GM12878 (cell line): ENCODE data around the gene KATNB1. TPM values are rescaled to one million over a fixed set of nuclear protein-coding genes. Genes with fewer than 3 reads are reported as not detected.

Experiments used
- ATAC-seq: fragments of 200-7000 bp; cut with Tn5 transposase; 3 replicates; pipeline ENCODE4 v1.9.1; 2020; ENCODE audit warnings: mild to moderate bottlenecking, moderate library complexity
- BruUV-seq: library from RNA; stranded (reverse); fragments of 400-500 nt; replicated peaks from 2 replicates; lab custom pipeline; 2021; lab: Mats Ljungman, UMichigan
- CTCF ChIA-PET: fragments of 300-600 bp; sonication (Branson Sonifier 250); formaldehyde crosslinking; extraction: SDS; loops from one replicate; lab custom pipeline; 2021; ENCODE audit warnings: inconsistent platforms; lab: Yijun Ruan, JAX
- POLR2A ChIA-PET: fragments of 350-600 bp; formaldehyde crosslinking; extraction: SDS; loops from one replicate; lab custom pipeline; 2021; ENCODE audit warnings: inconsistent platforms; lab: Charles Lee
- RAD21 ChIA-PET: fragments of 300-600 bp; sonication (Branson Sonifier 250); formaldehyde crosslinking; loops from one replicate; lab custom pipeline; 2023; ENCODE audit warnings: antibody characterized with exemption; ENCODE audit not compliant: unreplicated experiment; lab: Charles Lee
- SMC1A ChIA-PET: fragments of 300-600 bp; sonication (Branson Sonifier 250); formaldehyde crosslinking; loops from one replicate; lab custom pipeline; 2023; ENCODE audit not compliant: unreplicated experiment, uncharacterized antibody; lab: Charles Lee
- DNase-seq: peaks from one replicate; pipeline ENCODE4 v3.0.0-alpha.2; 2011; ENCODE audit warnings: low read depth, low spot score
- FAIRE-seq: peaks from 3 replicates; lab custom pipeline; 2011; peaks lifted over from hg19 to GRCh38; lab: Jason Lieb, UNC
- H2AFZ ChIP-seq: 2 replicates; pipeline ENCODE4 v1.6.0; 2011; ENCODE audit warnings: low read depth, low read length, control low read depth; ENCODE audit not compliant: control insufficient read depth
- H3K27ac ChIP-seq: 2 replicates; pipeline ENCODE4 v1.5.1; 2011; ENCODE audit warnings: control low read depth; ENCODE audit not compliant: control insufficient read depth, insufficient read depth
- H3K27me3 ChIP-seq, 2 experiments: replicated peaks in 1 of 2; 2 replicates each; pipeline versions ENCODE4 v1.6.0 to v1.6.1; 2011; ENCODE audit warnings: low read length in 1 of 2; ENCODE audit not compliant: control insufficient read depth in 2 of 2, insufficient read depth in 2 of 2
- H3K36me3 ChIP-seq, 2 experiments: 2 replicates each; pipeline ENCODE4 v1.5.1; 2011; ENCODE audit warnings: low read length in 1 of 2; ENCODE audit not compliant: control insufficient read depth in 2 of 2, insufficient read depth in 2 of 2
- H3K4me1 ChIP-seq: 2 replicates; pipeline ENCODE4 v1.6.1; 2011; ENCODE audit warnings: mild to moderate bottlenecking, low read length, moderate library complexity, mixed read lengths; ENCODE audit not compliant: control insufficient read depth, insufficient read depth
- H3K4me2 ChIP-seq: 2 replicates; pipeline ENCODE4 v1.6.0; 2011; ENCODE audit warnings: control low read depth; ENCODE audit not compliant: control insufficient read depth, insufficient read depth
- H3K4me3 ChIP-seq: fragments of 200-600 bp; sonication (generic); 2 replicates; pipeline ENCODE4 v1.5.1; 2016
- H3K79me2 ChIP-seq: 2 replicates; pipeline ENCODE4 v1.6.0; 2011; ENCODE audit warnings: low read length; ENCODE audit not compliant: control insufficient read depth, insufficient read depth
- H3K9ac ChIP-seq: 2 replicates; pipeline ENCODE4 v1.8.0; 2011; ENCODE audit warnings: low read length, control low read depth, mixed read lengths; ENCODE audit not compliant: control insufficient read depth, insufficient read depth
- H3K9me3 ChIP-seq: replicated peaks from 3 replicates; pipeline ENCODE4 v1.5.1; 2011; ENCODE audit warnings: mild to moderate bottlenecking, low read length; ENCODE audit not compliant: control insufficient read depth, insufficient read depth
- H4K20me1 ChIP-seq: 2 replicates; pipeline ENCODE4 v1.6.0; 2011; ENCODE audit not compliant: control insufficient read depth, insufficient read depth
- CEBPZ ChIP-seq: fragments of 150-350 bp; IDR thresholded peaks from 2 replicates; pipeline ENCODE4 v1.6.1; 2016; ENCODE audit warnings: low read depth, low read length
- GABPA ChIP-seq: IDR thresholded peaks from 2 replicates; pipeline ENCODE4 v1.6.1; 2014; ENCODE audit warnings: antibody characterized with exemption, low read depth, mild to moderate bottlenecking, inconsistent platforms
- IKZF1 ChIP-seq: fragments of 450-650 bp; conservative IDR thresholded peaks from 2 replicates; pipeline ENCODE4 v1.6.1; 2017; ENCODE audit warnings: antibody characterized with exemption, mild to moderate bottlenecking
- KLF5 ChIP-seq: fragments of 450-650 bp; IDR thresholded peaks from 2 replicates; pipeline ENCODE4 v1.6.1; 2014; ENCODE audit warnings: mild to moderate bottlenecking; ENCODE audit not compliant: partially characterized antibody
- MYC ChIP-seq: IDR thresholded peaks from 2 replicates; pipeline ENCODE4 v1.6.1; 2011; ENCODE audit warnings: mild to moderate bottlenecking, low read length, moderate library complexity, inconsistent platforms; ENCODE audit not compliant: insufficient read depth, insufficient replicate concordance, insufficient read length, severe bottlenecking
- NFXL1 ChIP-seq: fragments of 450-650 bp; IDR thresholded peaks from 2 replicates; pipeline ENCODE4 v1.6.1; 2017; ENCODE audit warnings: antibody characterized with exemption, mild to moderate bottlenecking, borderline replicate concordance
- NR2C1 ChIP-seq: fragments of 450-650 bp; IDR thresholded peaks from 2 replicates; pipeline ENCODE4 v1.6.1; 2017; ENCODE audit warnings: antibody characterized with exemption, mild to moderate bottlenecking, moderate library complexity
- RAD51 ChIP-seq: fragments of 450-650 bp; IDR thresholded peaks from 2 replicates; pipeline ENCODE4 v1.6.1; 2016; ENCODE audit warnings: moderate library complexity, mild to moderate bottlenecking, inconsistent platforms
- TBL1XR1 ChIP-seq: IDR thresholded peaks from 2 replicates; pipeline ENCODE4 v1.6.1; 2012; ENCODE audit warnings: low read depth, low read length, improper control_type of control experiment
- ZBTB11 ChIP-seq: fragments of 450-650 bp; formaldehyde crosslinking; IDR thresholded peaks from 2 replicates; pipeline ENCODE4 v1.5.0; 2022; ENCODE audit warnings: mild to moderate bottlenecking, missing genetic modification characterization
- ZBTB33 ChIP-seq: fragments of 450-650 bp; IDR thresholded peaks from 2 replicates; pipeline ENCODE4 v1.6.1; 2017; ENCODE audit warnings: mild to moderate bottlenecking
- WGBS: methylation state at CpG from one replicate; pipeline ENCODE4 v1.1.6; 2016; ENCODE audit warnings: low lambda C conversion rate; ENCODE audit not compliant: insufficient replicate concordance, insufficient coverage; ENCODE audit errors: missing lambda C conversion rate; 5-methylcytosine and 5-hydroxymethylcytosine counted together
- in situ Hi-C: fragments of 300-500 bp; cut with MboI; formaldehyde crosslinking; loops from 9 replicates; pipeline ENCODE4 v1.14.3; 2018; ENCODE audit warnings: mixed read lengths
- intact Hi-C: fragments of 100-400 bp; cut with micrococcal nuclease; formaldehyde crosslinking; loops from one replicate; pipeline ENCODE4 v1.14.2; 2022; ENCODE audit not compliant: unreplicated experiment
- polyA plus RNA-seq, 11 experiments: library from polyadenylated mRNA; depleted of rRNA in 4 of 11; unstranded in 6 of 11; stranded (reverse) in 5 of 11; fragments of >200 nt; fragmentation: Nextera tagmentation in 4 of 11; fragmentation: Illumina TruSeq in 1 of 11; extraction: Ambion mirVana in 4 of 11; extraction: Trizol in 1 of 11; gene quantifications; 1 replicate in 1 of 11; 2 replicates in 10 of 11; pipeline versions ENCODE4 v1.2.1 to v1.2.3, GENCODE V29; 2011 to 2016; ENCODE audit warnings: inconsistent platforms in 2 of 11, missing spikeins in 2 of 11, low read depth in 1 of 11
- total RNA-seq, 4 experiments: library from RNA; depleted of rRNA in 3 of 4; stranded (reverse); fragments of >200 nt in 3 of 4; fragmentation: Illumina TruSeq in 1 of 4; extraction: Trizol in 1 of 4; gene quantifications; 2 replicates each; pipeline versions ENCODE4 v1.2.1 to v1.2.3, GENCODE V29; 2013 to 2021

Gene KATNB1
- total and polyA plus RNA-seq, 10 of the 15 experiments (the other 5 are each of a cell fraction or from before 2014, with no cell fraction given) = 0.71 to 46.5 (median 19.5) TPM

- TF ChIP-seq CEBPZ (no peak), NR2C1 (no peak), ZBTB33 (no peak)
Observed at GRCh38 chr16:57794849-57795430, 59.4 kb downstream of the KATNB1 start (continued).

- Histone ChIP-seq H3K27me3 (peaks cover 0 to 2% of the 10 kb centered on the region in 2 experiments; a peak in 1 of 4 replicates), H3K4me3 (no peak overlapping the region), H3K9ac (no peak overlapping the region), H3K4me1 (no peaks in the 10 kb centered on the region), H3K79me2 (no peaks in the 10 kb centered on the region), H2AFZ (no peak overlapping the region), H3K4me2 (no peak overlapping the region), H3K36me3 (no peaks in the 10 kb centered on the region), H4K20me1 (no peaks in the 10 kb centered on the region), H3K9me3 (no peaks in the 10 kb centered on the region), H3K27ac (no peak overlapping the region)
- RAD21 ChIA-PET = interaction anchor here (1.1 to 2.2 kb wide), 5 partner anchors 68 to 287 kb away, joined by 3 to 5 read pairs (median 3); no protein-coding TSS in a partner anchor
- intact Hi-C loops = no loop called here
- 24% methylated on average over 9 of the region's 9 CpGs for WGBS
- peak; percentile 86 for ATAC-seq
- POLR2A ChIA-PET = no interaction called here
- DNase-seq = no peak
- SMC1A ChIA-PET = interaction anchor here (0.6 to 1.5 kb wide), 3 partner anchors 13 to 67 kb away, joined by 3 to 6 read pairs (median 3); no protein-coding TSS in a partner anchor
- no peak for FAIRE-seq
- CTCF ChIA-PET = interaction anchor here (1.1 to 2.2 kb wide), 7 partner anchors 11 to 210 kb away, joined by 3 to 6 read pairs (median 3); no protein-coding TSS in a partner anchor
- BruUV-seq = no TSS peak
- in situ Hi-C loops = no loop called here
- TF ChIP-seq NFXL1 = no peak
- no peak for TF ChIP-seq ZBTB11 (CRISPR knock-in tag)
- TF ChIP-seq RAD51 = no peak
- no peak for TF ChIP-seq TBL1XR1
- TF ChIP-seq KLF5 = no peak
- TF ChIP-seq MYC = no peak
- TF ChIP-seq GABPA = no peak
- TF ChIP-seq IKZF1 = no peak
Observed at GRCh38 chr16:57795431-57795878, 59.9 kb downstream of the KATNB1 start.
